HepG2 (cell line): ENCODE data around the gene HMCN2. TPM values are rescaled to one million over a fixed set of nuclear protein-coding genes. Genes with fewer than 3 reads are reported as not detected.
A peak's percentile ranks its signal among the peaks of the same experiment; 100 is the strongest.

Experiments
- ATF1 ChIP-seq: IDR thresholded peaks from 2 replicates; pipeline ENCODE4 v1.6.1; 2016; ENCODE audit warnings: mild to moderate bottlenecking, control low read depth
- CBX5 ChIP-seq: sonication (generic); formaldehyde crosslinking; IDR thresholded peaks from 2 replicates; pipeline ENCODE4 v1.4.0; 2020; ENCODE audit warnings: missing genetic modification reagents, borderline replicate concordance
- GATAD1 ChIP-seq: IDR thresholded peaks from 2 replicates; pipeline ENCODE4 v1.6.1; 2016; ENCODE audit warnings: missing genetic modification reagents, missing compliant biosample characterization
- HOXA5 ChIP-seq: sonication (generic); formaldehyde crosslinking; IDR thresholded peaks from 2 replicates; pipeline ENCODE4 v1.4.0; 2020; ENCODE audit warnings: missing genetic modification reagents
- IRF1 ChIP-seq: sonication (generic); formaldehyde crosslinking; IDR thresholded peaks from 2 replicates; pipeline ENCODE4 v1.4.0; 2020; ENCODE audit warnings: low read depth, mild to moderate bottlenecking, missing genetic modification reagents
- KAT2B ChIP-seq: fragments of 150-350 bp; IDR thresholded peaks from 2 replicates; pipeline ENCODE4 v1.6.1; 2014; ENCODE audit warnings: low read depth, low read length, borderline replicate concordance
- KDM5A ChIP-seq: fragments of 200-600 bp; sonication (generic); IDR thresholded peaks from 2 replicates; pipeline ENCODE4 v1.7.0; 2018; ENCODE audit warnings: antibody characterized with exemption, mild to moderate bottlenecking, low read length, borderline replicate concordance
- NCOA1 ChIP-seq: sonication (generic); formaldehyde crosslinking; IDR thresholded peaks from 2 replicates; pipeline ENCODE4 v1.9.0; 2021; ENCODE audit warnings: missing genetic modification reagents
- NFYC ChIP-seq: IDR thresholded peaks from 2 replicates; pipeline ENCODE4 v1.6.1; 2016; ENCODE audit warnings: missing genetic modification reagents, missing compliant biosample characterization
- NR2C2 ChIP-seq: sonication (generic); formaldehyde crosslinking; IDR thresholded peaks from 2 replicates; pipeline ENCODE4 v1.4.0; 2020; ENCODE audit warnings: missing genetic modification reagents, mild to moderate bottlenecking, moderate library complexity, borderline replicate concordance
- RAD51 ChIP-seq: fragments of 450-650 bp; IDR thresholded peaks from 2 replicates; pipeline ENCODE4 v1.6.1; 2016; ENCODE audit warnings: borderline replicate concordance
- SRSF1 ChIP-seq: fragments of 200-400 bp; formaldehyde crosslinking; optimal IDR thresholded peaks from 2 replicates; pipeline ENCODE3; 2017; ENCODE audit warnings: mild to moderate bottlenecking, low read depth, low read length, moderate library complexity
- STAT5B ChIP-seq: sonication (generic); formaldehyde crosslinking; IDR thresholded peaks from 2 replicates; pipeline ENCODE4 v1.4.0; 2020; ENCODE audit warnings: missing genetic modification reagents
- SYNCRIP ChIP-seq: fragments of 200-400 bp; formaldehyde crosslinking; IDR thresholded peaks from 2 replicates; pipeline ENCODE4 v1.6.1; 2018; ENCODE audit warnings: mild to moderate bottlenecking, low read depth, low read length; ENCODE audit not compliant: insufficient read depth
- U2AF1 ChIP-seq: fragments of 200-400 bp; formaldehyde crosslinking; optimal IDR thresholded peaks from 2 replicates; pipeline ENCODE3; 2017; ENCODE audit warnings: mild to moderate bottlenecking, low read depth, low read length
- YEATS2 ChIP-seq: sonication (generic); formaldehyde crosslinking; IDR thresholded peaks from 2 replicates; pipeline ENCODE4 v1.4.0; 2020; ENCODE audit warnings: missing genetic modification reagents, borderline replicate concordance
- ZKSCAN8 ChIP-seq: IDR thresholded peaks from 2 replicates; pipeline ENCODE4 v1.6.1; 2016; ENCODE audit warnings: borderline replicate concordance, missing genetic modification reagents, missing compliant biosample characterization
- ZNF136 ChIP-seq: sonication (generic); formaldehyde crosslinking; IDR thresholded peaks from 2 replicates; pipeline ENCODE4 v1.8.1; 2022; ENCODE audit warnings: low read depth, mild to moderate bottlenecking, moderate library complexity, missing genetic modification reagents
- ZNF615 ChIP-seq: sonication (generic); formaldehyde crosslinking; IDR thresholded peaks from 2 replicates; pipeline ENCODE4 v1.5.0; 2020; ENCODE audit warnings: mild to moderate bottlenecking, missing genetic modification reagents, borderline replicate concordance
- polyA plus RNA-seq, 8 experiments: library from polyadenylated mRNA; depleted of rRNA in 3 of 8; stranded (reverse) in 7 of 8; unstranded in 1 of 8; fragments of >200 nt; fragmentation: Illumina TruSeq in 4 of 8; extraction: Trizol in 4 of 8; gene quantifications; 2 replicates each; pipeline versions ENCODE4 v1.2.1 to v1.2.3, GENCODE V29; 2011 to 2016; ENCODE audit warnings: low read depth in 4 of 8, missing spikeins in 1 of 8, mixed read lengths in 1 of 8; ENCODE audit not compliant: insufficient read depth in 1 of 8
- total RNA-seq, 5 experiments: library from RNA; depleted of rRNA; stranded (reverse); fragments of >200 nt; fragmentation: Illumina TruSeq; extraction: Trizol; gene quantifications; 2 replicates each; pipeline ENCODE4 v1.2.3, GENCODE V29; 2016; ENCODE audit warnings: low read depth in 1 of 5
- TF ChIP-seq, protein P1 (sequence below): sonication (generic); formaldehyde crosslinking; IDR thresholded peaks from 2 replicates; pipeline ENCODE4 v1.8.0; 2022; ENCODE audit warnings: mild to moderate bottlenecking, missing genetic modification reagents
- TF ChIP-seq, protein P2 (sequence below): sonication (generic); formaldehyde crosslinking; IDR thresholded peaks from 2 replicates; pipeline ENCODE4 v1.4.0; 2020; ENCODE audit warnings: mild to moderate bottlenecking, missing genetic modification reagents, borderline replicate concordance

HMCN2 gene
- total and polyA plus RNA-seq, 2 of the 13 experiments (the other 11 are each of a cell fraction or from before 2014, with no cell fraction given): 0.09 TPM; not detected in 1

DNA sequence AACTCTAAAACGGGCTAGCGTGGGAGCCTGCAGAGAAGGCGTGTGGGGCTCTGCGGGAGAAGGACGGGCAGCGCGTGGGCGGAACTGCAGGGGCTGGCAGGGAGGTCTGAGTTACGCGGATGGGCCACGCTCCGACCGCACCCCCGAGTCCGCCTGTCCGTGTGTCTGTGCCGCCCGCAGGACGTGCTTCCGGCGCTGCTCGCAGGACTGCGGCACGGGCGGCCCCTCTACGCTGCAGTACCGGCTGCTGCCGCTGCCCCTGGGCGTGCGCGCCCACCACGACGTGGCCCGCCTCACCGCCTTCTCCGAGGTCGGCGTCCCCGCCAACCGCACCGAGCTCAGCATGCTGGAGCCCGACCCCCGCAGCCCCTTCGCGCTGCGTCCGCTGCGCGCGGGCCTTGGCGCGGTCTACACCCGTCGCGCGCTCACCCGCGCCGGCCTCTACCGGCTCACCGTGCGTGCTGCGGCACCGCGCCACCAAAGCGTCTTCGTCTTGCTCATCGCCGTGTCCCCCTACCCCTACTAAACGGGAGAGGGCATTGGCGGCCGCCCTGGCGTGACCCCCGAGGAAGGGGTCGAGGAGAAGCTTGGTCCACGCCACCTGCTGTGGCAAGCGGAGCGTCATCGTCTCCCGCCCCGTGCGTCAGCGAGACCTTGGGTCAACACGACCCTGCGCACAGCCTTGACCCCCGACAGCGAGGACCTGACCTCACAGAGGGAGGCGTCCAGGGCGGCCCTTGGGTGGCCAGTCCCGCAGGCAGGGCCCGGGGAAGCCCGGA, 167.8 kb downstream of the HMCN2 start (continued):
- TF ChIP-seq CBX5 (CRISPR knock-in tag) (no peak), KDM5A (no peak), KAT2B (no peak), SYNCRIP (no peak), IRF1 (CRISPR knock-in tag) (0 out of 2 replicates have a peak, but pooled peaks have one; percentile 64), NR2C2 (CRISPR knock-in tag) (peak; percentile 94), RAD51 (no peak), HOXA5 (CRISPR knock-in tag) (no peak; the same call in 1 of the 2 replicates), SRSF1 (no peak), ATF1 (CRISPR knock-in tag) (no peak), NFYC (CRISPR knock-in tag) (no peak), NCOA1 (CRISPR knock-in tag) (peak; percentile 78; the same call in 1 of the 2 replicates), U2AF1 (no peak), ZNF615 (CRISPR knock-in tag) (no peak), GATAD1 (CRISPR knock-in tag) (no peak), STAT5B (CRISPR knock-in tag) (no peak), ZKSCAN8 (CRISPR knock-in tag) (no peak), YEATS2 (no peak), ZNF136 (CRISPR knock-in tag) (no peak)
- TF ChIP-seq, protein P1, sequence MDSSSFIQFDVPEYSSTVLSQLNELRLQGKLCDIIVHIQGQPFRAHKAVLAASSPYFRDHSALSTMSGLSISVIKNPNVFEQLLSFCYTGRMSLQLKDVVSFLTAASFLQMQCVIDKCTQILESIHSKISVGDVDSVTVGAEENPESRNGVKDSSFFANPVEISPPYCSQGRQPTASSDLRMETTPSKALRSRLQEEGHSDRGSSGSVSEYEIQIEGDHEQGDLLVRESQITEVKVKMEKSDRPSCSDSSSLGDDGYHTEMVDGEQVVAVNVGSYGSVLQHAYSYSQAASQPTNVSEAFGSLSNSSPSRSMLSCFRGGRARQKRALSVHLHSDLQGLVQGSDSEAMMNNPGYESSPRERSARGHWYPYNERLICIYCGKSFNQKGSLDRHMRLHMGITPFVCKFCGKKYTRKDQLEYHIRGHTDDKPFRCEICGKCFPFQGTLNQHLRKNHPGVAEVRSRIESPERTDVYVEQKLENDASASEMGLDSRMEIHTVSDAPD (CRISPR knock-in tag): no peak
- TF ChIP-seq, protein P2, sequence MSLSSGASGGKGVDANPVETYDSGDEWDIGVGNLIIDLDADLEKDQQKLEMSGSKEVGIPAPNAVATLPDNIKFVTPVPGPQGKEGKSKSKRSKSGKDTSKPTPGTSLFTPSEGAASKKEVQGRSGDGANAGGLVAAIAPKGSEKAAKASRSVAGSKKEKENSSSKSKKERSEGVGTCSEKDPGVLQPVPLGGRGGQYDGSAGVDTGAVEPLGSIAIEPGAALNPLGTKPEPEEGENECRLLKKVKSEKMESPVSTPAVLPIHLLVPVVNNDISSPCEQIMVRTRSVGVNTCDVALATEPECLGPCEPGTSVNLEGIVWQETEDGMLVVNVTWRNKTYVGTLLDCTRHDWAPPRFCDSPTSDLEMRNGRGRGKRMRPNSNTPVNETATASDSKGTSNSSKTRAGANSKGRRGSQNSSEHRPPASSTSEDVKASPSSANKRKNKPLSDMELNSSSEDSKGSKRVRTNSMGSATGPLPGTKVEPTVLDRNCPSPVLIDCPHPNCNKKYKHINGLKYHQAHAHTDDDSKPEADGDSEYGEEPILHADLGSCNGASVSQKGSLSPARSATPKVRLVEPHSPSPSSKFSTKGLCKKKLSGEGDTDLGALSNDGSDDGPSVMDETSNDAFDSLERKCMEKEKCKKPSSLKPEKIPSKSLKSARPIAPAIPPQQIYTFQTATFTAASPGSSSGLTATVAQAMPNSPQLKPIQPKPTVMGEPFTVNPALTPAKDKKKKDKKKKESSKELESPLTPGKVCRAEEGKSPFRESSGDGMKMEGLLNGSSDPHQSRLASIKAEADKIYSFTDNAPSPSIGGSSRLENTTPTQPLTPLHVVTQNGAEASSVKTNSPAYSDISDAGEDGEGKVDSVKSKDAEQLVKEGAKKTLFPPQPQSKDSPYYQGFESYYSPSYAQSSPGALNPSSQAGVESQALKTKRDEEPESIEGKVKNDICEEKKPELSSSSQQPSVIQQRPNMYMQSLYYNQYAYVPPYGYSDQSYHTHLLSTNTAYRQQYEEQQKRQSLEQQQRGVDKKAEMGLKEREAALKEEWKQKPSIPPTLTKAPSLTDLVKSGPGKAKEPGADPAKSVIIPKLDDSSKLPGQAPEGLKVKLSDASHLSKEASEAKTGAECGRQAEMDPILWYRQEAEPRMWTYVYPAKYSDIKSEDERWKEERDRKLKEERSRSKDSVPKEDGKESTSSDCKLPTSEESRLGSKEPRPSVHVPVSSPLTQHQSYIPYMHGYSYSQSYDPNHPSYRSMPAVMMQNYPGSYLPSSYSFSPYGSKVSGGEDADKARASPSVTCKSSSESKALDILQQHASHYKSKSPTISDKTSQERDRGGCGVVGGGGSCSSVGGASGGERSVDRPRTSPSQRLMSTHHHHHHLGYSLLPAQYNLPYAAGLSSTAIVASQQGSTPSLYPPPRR (CRISPR knock-in tag): no peak
